Measurements from ENCODE around the gene CELF1. TPM values are rescaled to one million over a fixed set of nuclear protein-coding genes. Genes with fewer than 3 reads are reported as not detected.

CELF1 gene
- total and polyA plus RNA-seq, 7 experiments from 2014 or later: 41.1 to 148 (median 117) TPM

GRCh38 chr11:47447906-47448305 is 105.0 kb downstream of the CELF1 start:
- Histone ChIP-seq H3K4me3 (ENCODE audit: low read length) (no peak overlapping the region), H3K4me1 (ENCODE audit: control insufficient read depth in 2 of 2, insufficient read depth in 2 of 2, low read length in 2 of 2) (peaks cover 0 to 6% of the 10 kb centered on the region in 2 donors), H3K27me3 (ENCODE audit: control insufficient read depth in 2 of 2, insufficient read depth in 2 of 2, low read length in 2 of 2) (no peaks in the 10 kb centered on the region), H3K27ac (ENCODE audit: low read depth, low read length) (no peak overlapping the region), H3K36me3 (ENCODE audit: control insufficient read depth in 2 of 3, insufficient read depth in 3 of 3, low read length in 3 of 3) (no peaks in the 10 kb centered on the region), H3K9me3 (ENCODE audit: control insufficient read depth in 2 of 3, low read length in 3 of 3) (no peaks in the 10 kb centered on the region)
- ChIA-PET POLR2A (no interaction called here), CTCF (no interaction called here)
- DNase-seq (no peak), ATAC-seq (no peak)
- H3K4me3 Mint-ChIP-seq: no peak overlapping the region
- H3K4me1 Mint-ChIP-seq: peaks cover 0 to 10% (median 5%) of the 10 kb centered on the region in 7 donors
- intact Hi-C loops (cut with micrococcal nuclease): no loop called here
- no peaks in the 10 kb centered on the region for H3K9me3 Mint-ChIP-seq
- no peak overlapping the region for H3K27ac Mint-ChIP-seq
- no peaks in the 10 kb centered on the region for H3K27me3 Mint-ChIP-seq
- no peaks in the 10 kb centered on the region for H3K36me3 Mint-ChIP-seq

- CTCF ChIA-PET: no interaction called here
- Mint-ChIP-seq H3K27me3 (no peaks in the 10 kb centered on the region), H3K9me3 (no peaks in the 10 kb centered on the region), H3K4me1 (peaks cover 0 to 10% (median 6%) of the 10 kb centered on the region in 7 donors), H3K27ac (peak overlapping the region in 1 of 9 donors; percentile 79), H3K4me3 (no peak overlapping the region), H3K36me3 (no peaks in the 10 kb centered on the region)
- intact Hi-C loops (cut with micrococcal nuclease): no loop called here
- DNase-seq (no peak), ATAC-seq (no peak)
- no peak overlapping the region for H3K27ac ChIP-seq (ENCODE audit: low read depth, low read length)
- no peaks in the 10 kb centered on the region for H3K9me3 ChIP-seq (ENCODE audit: control insufficient read depth in 2 of 3, low read length in 3 of 3)
- H3K4me1 ChIP-seq (ENCODE audit: control insufficient read depth in 2 of 2, insufficient read depth in 2 of 2, low read length in 2 of 2): peaks cover 0 to 6% of the 10 kb centered on the region in 2 donors
- no peak overlapping the region for H3K4me3 ChIP-seq (ENCODE audit: low read length)
- no peaks in the 10 kb centered on the region for H3K36me3 ChIP-seq (ENCODE audit: control insufficient read depth in 2 of 3, insufficient read depth in 3 of 3, low read length in 3 of 3)
- no peaks in the 10 kb centered on the region for H3K27me3 ChIP-seq (ENCODE audit: control insufficient read depth in 2 of 2, insufficient read depth in 2 of 2, low read length in 2 of 2)
- POLR2A ChIA-PET: no interaction called here
Measured at GRCh38 chr11:47446833-47447232, 106.1 kb downstream of the CELF1 start.

GRCh38 chr11:47445840-47446239 is 107.1 kb downstream of the CELF1 start:
- no peak overlapping the region for H3K27ac Mint-ChIP-seq

GRCh38 chr11:47443817-47444216 is 109.1 kb downstream of the CELF1 start:
- Mint-ChIP-seq H3K27ac (peak overlapping the region in 1 of 9 donors; percentile 31), H3K9me3 (no peaks in the 10 kb centered on the region), H3K4me3 (no peak overlapping the region), H3K36me3 (no peaks in the 10 kb centered on the region), H3K4me1 (peaks cover 0 to 10% (median 6%) of the 10 kb centered on the region in 7 donors), H3K27me3 (no peaks in the 10 kb centered on the region)
- POLR2A ChIA-PET: interaction anchor here (0.6 kb wide), 2 partner anchors 15 to 143 kb away, joined by 3 to 5 read pairs; no protein-coding TSS in a partner anchor
- intact Hi-C loops (cut with micrococcal nuclease): no loop called here
- no peaks in the 10 kb centered on the region for H3K27me3 ChIP-seq (ENCODE audit: control insufficient read depth in 2 of 2, insufficient read depth in 2 of 2, low read length in 2 of 2)
- CTCF ChIA-PET: interaction anchor here (0.6 kb wide), 2 partner anchors 134 to 266 kb away, joined by 3 to 4 read pairs; no protein-coding TSS in a partner anchor
- no peak overlapping the region for H3K4me3 ChIP-seq (ENCODE audit: low read length)
- H3K4me1 ChIP-seq (ENCODE audit: control insufficient read depth in 2 of 2, insufficient read depth in 2 of 2, low read length in 2 of 2): peaks cover 0 to 6% of the 10 kb centered on the region in 2 donors
- H3K27ac ChIP-seq (ENCODE audit: low read depth, low read length): no peak overlapping the region
- no peaks in the 10 kb centered on the region for H3K9me3 ChIP-seq (ENCODE audit: control insufficient read depth in 2 of 3, low read length in 3 of 3)
- ATAC-seq (no peak), DNase-seq (no peak)
- no peaks in the 10 kb centered on the region for H3K36me3 ChIP-seq (ENCODE audit: control insufficient read depth in 2 of 3, insufficient read depth in 3 of 3, low read length in 3 of 3)

More at GRCh38 chr11:47445840-47446239, 107.1 kb downstream of the CELF1 start:
- Mint-ChIP-seq H3K27me3 (no peaks in the 10 kb centered on the region), H3K9me3 (no peaks in the 10 kb centered on the region), H3K4me3 (no peak overlapping the region), H3K36me3 (no peaks in the 10 kb centered on the region), H3K4me1 (peaks cover 0 to 10% (median 6%) of the 10 kb centered on the region in 7 donors)
- Histone ChIP-seq H3K4me3 (ENCODE audit: low read length) (no peak overlapping the region), H3K4me1 (ENCODE audit: control insufficient read depth in 2 of 2, insufficient read depth in 2 of 2, low read length in 2 of 2) (peaks cover 0 to 6% of the 10 kb centered on the region in 2 donors), H3K27me3 (ENCODE audit: control insufficient read depth in 2 of 2, insufficient read depth in 2 of 2, low read length in 2 of 2) (no peaks in the 10 kb centered on the region), H3K27ac (ENCODE audit: low read depth, low read length) (no peak overlapping the region), H3K36me3 (ENCODE audit: control insufficient read depth in 2 of 3, insufficient read depth in 3 of 3, low read length in 3 of 3) (no peaks in the 10 kb centered on the region), H3K9me3 (ENCODE audit: control insufficient read depth in 2 of 3, low read length in 3 of 3) (no peaks in the 10 kb centered on the region)
- no peak for ATAC-seq
- POLR2A ChIA-PET: interaction anchor here (0.6 kb wide), 2 partner anchors 578 to 587 kb away, joined by 4 to 6 read pairs; no protein-coding TSS in a partner anchor
- DNase-seq: no peak
- CTCF ChIA-PET: no interaction called here
- intact Hi-C loops (cut with micrococcal nuclease): no loop called here

- H3K4me1 ChIP-seq (ENCODE audit: control insufficient read depth in 2 of 2, insufficient read depth in 2 of 2, low read length in 2 of 2): peaks cover 0 to 6% of the 10 kb centered on the region in 2 donors
- POLR2A ChIA-PET: interaction anchor here (0.6 kb wide), 2 partner anchors 14 to 143 kb away, joined by 3 to 5 read pairs; no protein-coding TSS in a partner anchor
- H3K36me3 ChIP-seq (ENCODE audit: control insufficient read depth in 2 of 3, insufficient read depth in 3 of 3, low read length in 3 of 3): no peaks in the 10 kb centered on the region
- peak overlapping the region in 4 of 9 donors; percentile 8 to 40 (median 22) for H3K27ac Mint-ChIP-seq
- no peak overlapping the region for H3K4me3 ChIP-seq (ENCODE audit: low read length)
- ATAC-seq (no peak), DNase-seq (no peak)
- no peaks in the 10 kb centered on the region for H3K36me3 Mint-ChIP-seq
- H3K9me3 Mint-ChIP-seq: no peaks in the 10 kb centered on the region
- CTCF ChIA-PET: interaction anchor here (0.6 kb wide), 1 partner anchor 32 kb away, joined by 3 read pairs; no protein-coding TSS in a partner anchor
- intact Hi-C loops (cut with micrococcal nuclease): no loop called here
- no peaks in the 10 kb centered on the region for H3K9me3 ChIP-seq (ENCODE audit: control insufficient read depth in 2 of 3, low read length in 3 of 3)
- peak overlapping the region; percentile 13 for H3K27ac ChIP-seq (ENCODE audit: low read depth, low read length)
- peak overlapping the region in 5 of 10 donors; percentile 11 to 23 (median 21) for H3K4me3 Mint-ChIP-seq
- no peaks in the 10 kb centered on the region for H3K27me3 Mint-ChIP-seq
- no peaks in the 10 kb centered on the region for H3K27me3 ChIP-seq (ENCODE audit: control insufficient read depth in 2 of 2, insufficient read depth in 2 of 2, low read length in 2 of 2)
- H3K4me1 Mint-ChIP-seq: peaks cover 0 to 10% (median 6%) of the 10 kb centered on the region in 7 donors
Measured at GRCh38 chr11:47443028-47443700, 109.8 kb downstream of the CELF1 start.

GRCh38 chr11:47442514-47442913 is 110.4 kb downstream of the CELF1 start:
- H3K4me1 ChIP-seq (ENCODE audit: control insufficient read depth in 2 of 2, insufficient read depth in 2 of 2, low read length in 2 of 2): peaks cover 0 to 6% of the 10 kb centered on the region in 2 donors
- H3K9me3 ChIP-seq (ENCODE audit: control insufficient read depth in 2 of 3, low read length in 3 of 3): no peaks in the 10 kb centered on the region
- H3K27ac ChIP-seq (ENCODE audit: low read depth, low read length): no peak overlapping the region
- Mint-ChIP-seq H3K4me1 (peaks cover 0 to 10% (median 6%) of the 10 kb centered on the region in 7 donors), H3K4me3 (no peak overlapping the region), H3K36me3 (no peaks in the 10 kb centered on the region), H3K27me3 (no peaks in the 10 kb centered on the region), H3K27ac (no peak overlapping the region), H3K9me3 (no peaks in the 10 kb centered on the region)
- intact Hi-C loops (cut with micrococcal nuclease): no loop called here
- no peak overlapping the region for H3K4me3 ChIP-seq (ENCODE audit: low read length)
- no peaks in the 10 kb centered on the region for H3K27me3 ChIP-seq (ENCODE audit: control insufficient read depth in 2 of 2, insufficient read depth in 2 of 2, low read length in 2 of 2)
- CTCF ChIA-PET: no interaction called here
- POLR2A ChIA-PET: no interaction called here
- DNase-seq: no peak
- ATAC-seq: no peak
- H3K36me3 ChIP-seq (ENCODE audit: control insufficient read depth in 2 of 3, insufficient read depth in 3 of 3, low read length in 3 of 3): no peaks in the 10 kb centered on the region

- CTCF ChIA-PET: no interaction called here
- H3K4me1 Mint-ChIP-seq: peaks cover 0 to 10% (median 6%) of the 10 kb centered on the region in 7 donors
- ATAC-seq: no peak
- H3K27me3 Mint-ChIP-seq: no peaks in the 10 kb centered on the region
- no peak overlapping the region for H3K27ac Mint-ChIP-seq
- POLR2A ChIA-PET: no interaction called here
- Histone ChIP-seq H3K36me3 (ENCODE audit: control insufficient read depth in 2 of 3, insufficient read depth in 3 of 3, low read length in 3 of 3) (no peaks in the 10 kb centered on the region), H3K27ac (ENCODE audit: low read depth, low read length) (no peak overlapping the region), H3K4me3 (ENCODE audit: low read length) (no peak overlapping the region), H3K4me1 (ENCODE audit: control insufficient read depth in 2 of 2, insufficient read depth in 2 of 2, low read length in 2 of 2) (peaks cover 0 to 6% of the 10 kb centered on the region in 2 donors), H3K9me3 (ENCODE audit: control insufficient read depth in 2 of 3, low read length in 3 of 3) (no peaks in the 10 kb centered on the region), H3K27me3 (ENCODE audit: control insufficient read depth in 2 of 2, insufficient read depth in 2 of 2, low read length in 2 of 2) (no peaks in the 10 kb centered on the region)
- H3K9me3 Mint-ChIP-seq: no peaks in the 10 kb centered on the region
- intact Hi-C loops (cut with micrococcal nuclease): no loop called here
- DNase-seq: no peak
- H3K4me3 Mint-ChIP-seq: no peak overlapping the region
- no peaks in the 10 kb centered on the region for H3K36me3 Mint-ChIP-seq
Measured at GRCh38 chr11:47441421-47441820, 111.5 kb downstream of the CELF1 start.
